Astrocyte of the cerebellum (primary cell): ENCODE results near the gene OST4.

Experiments
- DNase-seq: peaks from one replicate; pipeline ENCODE4 v3.0.0-alpha.2; 2011; ENCODE audit warnings: low read depth
- H3K4me3 ChIP-seq: 2 replicates; pipeline ENCODE4 v1.5.1; 2011; ENCODE audit warnings: mild to moderate bottlenecking, low read depth, low read length, moderate library complexity
- in situ Hi-C: cut with HindIII; loops from 2 replicates; pipeline ENCODE4 v1.10.0; 2017; ENCODE audit warnings: low sequenced_read_pairs
- TF ChIP-seq, protein P1 (sequence below): IDR thresholded peaks from 2 replicates; pipeline ENCODE4 v1.5.1; 2012; ENCODE audit warnings: low read length, low read depth, moderate library complexity, mild to moderate bottlenecking; ENCODE audit errors: missing control alignments

OST4 gene

DNA sequence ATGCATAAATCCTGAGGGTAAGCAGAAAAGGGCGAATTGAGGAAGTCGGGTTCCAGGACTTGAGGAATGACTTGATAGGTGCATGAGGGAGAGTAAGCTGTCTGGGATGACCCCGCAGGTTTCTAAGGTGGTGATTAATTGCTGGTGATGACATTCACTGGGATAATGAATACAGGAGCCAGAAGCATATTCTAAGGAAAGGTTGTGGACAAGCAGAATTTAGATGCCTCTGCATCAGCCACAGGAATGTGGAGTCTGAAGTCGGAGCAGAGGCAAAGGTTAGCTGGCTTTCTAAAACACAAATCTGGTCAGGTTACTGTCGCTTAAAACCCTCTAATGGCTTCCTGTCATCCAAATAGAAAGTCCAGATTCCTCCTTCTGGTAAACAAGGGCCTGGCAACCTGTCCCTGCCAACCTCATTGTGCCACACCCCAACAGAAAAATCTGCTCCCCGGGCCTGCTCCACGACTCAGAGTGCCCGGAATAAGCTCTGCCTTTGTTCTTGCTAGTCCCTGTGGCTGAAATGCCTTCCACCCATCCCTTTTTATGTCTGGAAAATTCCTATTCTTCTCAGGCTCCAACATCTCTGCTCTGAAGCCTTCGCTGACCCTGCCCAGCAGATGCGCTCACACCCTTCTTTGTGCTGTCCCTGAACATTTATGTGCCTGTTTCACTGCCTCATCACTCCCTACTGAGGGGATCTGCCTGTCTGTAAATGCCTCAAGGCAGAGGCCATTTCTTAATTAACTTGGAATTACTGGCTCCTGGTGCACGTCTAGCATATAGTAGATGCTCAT is 50.0 kb downstream of the OST4 start:
- no peak overlapping the region for H3K4me3 ChIP-seq
- TF ChIP-seq, protein P1, sequence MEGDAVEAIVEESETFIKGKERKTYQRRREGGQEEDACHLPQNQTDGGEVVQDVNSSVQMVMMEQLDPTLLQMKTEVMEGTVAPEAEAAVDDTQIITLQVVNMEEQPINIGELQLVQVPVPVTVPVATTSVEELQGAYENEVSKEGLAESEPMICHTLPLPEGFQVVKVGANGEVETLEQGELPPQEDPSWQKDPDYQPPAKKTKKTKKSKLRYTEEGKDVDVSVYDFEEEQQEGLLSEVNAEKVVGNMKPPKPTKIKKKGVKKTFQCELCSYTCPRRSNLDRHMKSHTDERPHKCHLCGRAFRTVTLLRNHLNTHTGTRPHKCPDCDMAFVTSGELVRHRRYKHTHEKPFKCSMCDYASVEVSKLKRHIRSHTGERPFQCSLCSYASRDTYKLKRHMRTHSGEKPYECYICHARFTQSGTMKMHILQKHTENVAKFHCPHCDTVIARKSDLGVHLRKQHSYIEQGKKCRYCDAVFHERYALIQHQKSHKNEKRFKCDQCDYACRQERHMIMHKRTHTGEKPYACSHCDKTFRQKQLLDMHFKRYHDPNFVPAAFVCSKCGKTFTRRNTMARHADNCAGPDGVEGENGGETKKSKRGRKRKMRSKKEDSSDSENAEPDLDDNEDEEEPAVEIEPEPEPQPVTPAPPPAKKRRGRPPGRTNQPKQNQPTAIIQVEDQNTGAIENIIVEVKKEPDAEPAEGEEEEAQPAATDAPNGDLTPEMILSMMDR = no peak
- in situ Hi-C loops = no loop called here
- no peak for DNase-seq
